Aortic smooth muscle cell (primary cell): ENCODE results near the gene TMEM198. TPM values are rescaled to one million over a fixed set of nuclear protein-coding genes. Genes with fewer than 3 reads are reported as not detected.

ENCODE experiments used
- total RNA-seq: library from RNA; depleted of rRNA; stranded (reverse); fragments of >200 nt; gene quantifications from 2 replicates; pipeline ENCODE4 v1.2.3, GENCODE V29; 2014

Gene TMEM198
- 1.1 and 1.3 TPM in 2 replicates for total RNA-seq

DNA sequence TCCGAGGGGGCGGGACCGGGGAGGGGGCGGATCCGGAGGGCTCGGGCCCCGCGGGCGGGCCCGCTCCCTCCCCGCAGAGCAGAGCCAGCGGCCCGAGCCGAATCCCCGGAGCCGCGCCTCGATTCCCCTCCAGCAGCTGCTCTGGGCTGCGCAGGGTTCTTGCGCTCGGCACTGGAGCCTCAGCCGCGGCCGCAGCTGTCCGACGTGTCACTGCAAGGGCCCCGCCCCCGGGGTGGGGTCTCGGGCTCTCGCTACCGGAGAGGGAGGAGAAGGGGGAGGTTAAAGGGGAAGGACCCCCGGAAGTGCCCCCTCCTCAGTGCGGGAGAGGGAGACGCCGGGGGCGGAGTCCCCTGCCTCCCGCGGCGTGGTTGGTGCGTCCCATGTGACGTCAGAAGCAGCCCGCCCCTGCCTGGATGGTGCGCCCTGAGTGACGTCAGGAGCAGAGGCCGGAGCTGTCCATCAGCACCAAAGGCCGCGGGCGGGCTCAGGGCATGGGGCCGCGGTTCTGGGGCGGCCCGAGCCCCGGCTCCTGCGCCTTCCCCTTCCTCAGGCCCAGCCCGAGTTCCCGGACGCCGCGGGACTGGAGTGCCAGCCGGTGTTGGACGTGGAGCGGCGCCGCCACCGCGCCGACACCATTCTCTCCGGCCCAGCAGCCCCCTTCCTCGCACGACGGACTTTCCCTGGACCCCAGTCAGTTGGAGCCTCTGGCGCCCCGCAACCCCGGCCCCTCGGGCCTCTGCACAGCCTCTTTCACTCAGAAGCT lies at the start of gene TMEM198, which contains the start of gene CHPF:
TSS of gene TMEM198 (plus strand) at position 433 of the 763 bp plus-strand sequence. CDS start 700 bp downstream, outside the sequence.
TSS of gene CHPF (minus strand) at position 214 of the 763 bp plus-strand sequence. CDS start 271 bp downstream, outside the sequence.

DNA sequence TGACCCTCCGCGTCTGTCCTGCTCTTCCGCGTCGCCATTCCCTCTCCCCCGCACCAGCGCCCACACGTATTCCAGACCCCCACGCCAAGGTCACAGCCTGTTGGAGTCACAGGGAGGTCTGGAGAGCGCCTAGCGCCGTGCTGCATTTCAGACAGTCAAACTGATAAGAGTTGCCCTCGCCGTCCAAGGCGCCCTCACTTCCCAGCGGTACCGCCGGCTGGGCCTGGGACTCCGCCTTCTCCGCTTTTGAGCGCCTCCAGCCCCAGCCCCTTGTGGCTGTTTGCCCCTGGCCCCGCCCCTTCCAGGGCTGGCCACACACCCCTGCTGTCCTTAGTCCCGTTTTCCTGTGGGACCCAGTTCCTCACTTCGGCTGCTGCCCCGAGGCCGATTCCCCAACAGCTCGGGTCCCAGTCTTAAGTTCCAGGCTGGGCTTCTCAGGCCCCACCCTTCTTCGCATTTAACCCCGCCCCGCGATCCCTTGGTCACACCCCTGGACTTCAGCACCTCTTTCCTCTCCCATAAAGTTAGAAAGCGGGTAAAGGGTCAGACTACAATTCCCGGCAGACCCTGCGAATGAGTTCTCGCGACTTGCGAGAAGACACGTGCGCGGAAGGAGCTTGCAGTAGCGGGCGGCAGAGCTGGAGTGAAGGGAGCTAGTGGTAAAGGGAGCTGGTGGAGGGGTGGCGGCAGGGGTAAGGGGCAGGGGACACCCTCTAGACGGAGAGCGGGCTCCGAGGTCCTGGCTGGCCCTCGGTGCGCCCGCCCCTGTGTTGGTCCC lies 45.4 kb upstream of the TMEM198 start, which contains the start of gene GMPPA:
TSS of gene GMPPA (plus strand) at position 612 of the 778 bp plus-strand sequence. CDS start 1,085 bp downstream, outside the sequence.

GRCh38 chr2:219514196-219514761 lies 29.5 kb upstream of the TMEM198 start, which contains the start of gene ASIC4:
TSS of gene ASIC4 (plus strand) at chr2:219514482. CDS start at chr2:219514725, 243 bp downstream.

DNA sequence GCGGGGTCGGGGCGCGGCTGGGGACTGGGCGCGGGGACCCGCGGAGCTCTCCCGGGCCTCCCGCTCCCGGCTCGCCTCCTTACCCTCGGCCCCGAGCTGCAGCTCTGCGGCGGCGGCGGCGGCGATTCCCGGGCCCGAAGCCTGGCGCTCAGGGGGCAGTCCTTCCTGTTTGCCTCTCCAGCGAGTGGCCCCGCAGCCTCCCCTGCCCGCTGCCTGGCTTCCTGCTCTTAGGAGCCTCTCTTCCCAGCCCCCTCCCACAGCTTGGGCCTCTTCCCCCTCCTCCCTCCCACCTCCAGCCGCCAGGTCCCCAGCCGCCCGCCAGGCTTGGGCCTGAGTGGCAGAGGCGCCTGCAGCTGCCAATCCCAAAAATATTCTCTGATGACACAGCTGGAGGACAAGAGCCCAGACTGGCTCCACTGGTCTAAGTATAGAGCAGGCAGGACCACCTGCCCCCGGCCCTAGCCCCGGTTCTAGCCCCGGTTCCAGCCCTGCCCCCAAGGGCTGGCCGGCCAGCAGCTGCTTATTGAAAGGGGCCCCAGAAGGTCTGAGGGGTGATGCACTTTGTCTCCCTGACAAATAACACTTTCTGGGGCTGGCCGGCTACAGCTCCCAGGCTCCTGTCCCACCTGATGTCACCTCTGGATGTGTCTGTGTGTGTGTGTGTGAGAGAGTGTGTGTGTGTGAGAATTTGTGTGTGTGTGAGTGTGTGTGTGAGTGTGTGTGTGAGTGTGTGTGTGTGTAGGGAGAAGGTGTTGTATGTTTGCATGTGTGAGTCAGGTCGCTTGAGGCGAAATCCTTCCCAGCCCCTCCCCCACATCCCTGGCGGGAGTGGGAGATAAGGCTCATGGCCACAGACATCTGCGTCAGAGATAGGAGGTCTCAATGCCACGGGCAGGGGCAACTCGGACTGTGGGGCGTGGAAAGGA lies 27.7 kb downstream of the TMEM198 start, which contains the start of gene OBSL1:
TSS of gene OBSL1 (minus strand) at position 229 of the 926 bp plus-strand sequence. CDS start 307 bp downstream, outside the sequence.

GRCh38 chr2:219572237-219573001 lies 28.6 kb downstream of the TMEM198 start, which contains the start of gene INHA:
TSS of gene INHA (plus strand) at chr2:219572310. CDS start at chr2:219572375, 65 bp downstream.

DNA sequence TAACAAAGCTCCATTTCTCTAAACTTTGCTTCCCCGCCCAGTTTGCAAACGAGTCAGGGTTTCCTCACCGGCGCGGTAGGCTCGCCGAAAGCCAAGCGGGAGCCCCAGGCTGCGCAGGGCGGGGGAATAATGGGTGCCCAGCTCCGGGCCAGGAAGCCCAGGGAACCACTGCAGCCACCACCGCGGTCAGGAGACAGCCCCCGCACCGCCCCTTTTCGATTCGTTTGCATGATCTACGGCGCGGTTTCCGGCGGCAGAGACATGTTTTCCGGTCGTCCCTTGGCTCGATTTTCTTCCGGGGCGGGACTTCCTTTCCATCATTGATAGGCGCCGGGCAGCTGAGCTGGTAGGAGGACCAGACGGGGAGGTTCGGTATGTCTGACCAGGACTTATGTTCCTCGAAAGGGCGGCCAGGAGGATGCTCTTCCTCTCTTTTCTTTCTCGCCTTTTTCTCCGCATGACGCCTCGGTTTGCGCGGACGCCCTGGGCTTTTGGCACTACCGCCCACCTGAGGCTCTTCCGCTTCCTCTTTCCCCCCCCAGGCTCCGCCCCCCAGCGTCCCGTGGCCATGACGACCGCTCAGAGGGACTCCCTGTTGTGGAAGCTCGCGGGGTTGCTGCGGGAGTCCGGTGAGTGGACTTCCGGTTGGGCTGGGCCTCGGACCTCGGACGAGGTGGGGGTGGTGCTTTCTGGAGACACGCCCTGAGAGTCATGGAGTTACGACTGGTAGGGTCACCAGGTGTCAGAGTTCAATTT lies 53.9 kb downstream of the TMEM198 start, which contains the start of gene STK11IP:
TSS of gene STK11IP (plus strand) at position 306 of the 756 bp plus-strand sequence. CDS start at position 569, 263 bp downstream.

Other genes starting within 250 kb of the TMEM198 start
- 0.25 and 0.40 TPM in 2 replicates for gene PTPRN, start 234.6 kb upstream of the TMEM198 start, total RNA-seq
- gene RESP18, start 211.3 kb upstream of the TMEM198 start, total RNA-seq, result not detected in 2 replicates
- 47.6 and 49.3 TPM in 2 replicates for gene DNPEP, start 156.1 kb upstream of the TMEM198 start, total RNA-seq
- 0.13 and 0.62 TPM in 2 replicates for gene DES, start 125.7 kb upstream of the TMEM198 start, total RNA-seq
- 11.1 and 25.1 TPM in 2 replicates for gene SPEG, start 109.2 kb upstream of the TMEM198 start, total RNA-seq
- gene GMPPA, start 45.1 kb upstream of the TMEM198 start, total RNA-seq, result 45.5 and 55.0 TPM in 2 replicates
- gene ASIC4, start 29.5 kb upstream of the TMEM198 start, total RNA-seq, result 0.12 TPM in 1 of 2 replicates, not detected in the other
- gene CHPF, start 219 bp upstream of the TMEM198 start, total RNA-seq, result 107 and 128 TPM in 2 replicates
- gene OBSL1, start 27.5 kb downstream of the TMEM198 start, total RNA-seq, result 28.4 and 43.8 TPM in 2 replicates
- gene INHA, start 28.3 kb downstream of the TMEM198 start, total RNA-seq, result 0.13 and 0.25 TPM in 2 replicates
- gene STK11IP, start 53.8 kb downstream of the TMEM198 start, total RNA-seq, result 11.1 and 12.6 TPM in 2 replicates
- 0.40 and 0.50 TPM in 2 replicates for gene SLC4A3, start 83.6 kb downstream of the TMEM198 start, total RNA-seq